Activated CD8-positive, alpha-beta memory T cell treated with anti-CD3 and anti-CD28 coated beads for 24 hours (primary cell): ENCODE data around the gene VOPP1.
A peak's percentile ranks its signal among the peaks of the same experiment; 100 is the strongest.
"Not testable (repeated sequence)": the region's sequence is repeated elsewhere in the genome, so short reads cannot be mapped to it uniquely, and the experiment has no call there.

ENCODE experiments used
- DNase-seq: peaks from one replicate; pipeline ENCODE4 v3.0.0-alpha.2; 2020

The VOPP1 gene

DNA sequence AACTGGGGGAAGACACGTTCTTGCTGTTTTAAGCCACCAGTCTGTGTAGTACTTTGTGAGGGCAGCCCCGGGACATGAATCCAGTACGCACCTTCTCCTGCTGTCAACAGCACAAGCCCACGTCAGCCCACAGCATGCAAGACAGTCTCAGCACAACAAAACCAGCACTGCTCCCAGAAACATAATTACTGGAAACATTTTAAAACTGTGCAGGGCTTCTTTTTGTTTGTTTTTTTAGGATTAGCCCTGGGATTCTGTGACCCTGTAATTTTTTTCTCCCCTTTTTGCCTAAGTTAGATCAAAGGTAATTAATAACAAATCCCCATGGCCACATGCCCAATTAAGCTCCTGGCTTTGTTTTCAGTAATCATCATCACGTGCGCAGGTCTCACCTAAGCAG is 87.5 kb downstream of the VOPP1 start:
- DNase-seq: no peak

DNA sequence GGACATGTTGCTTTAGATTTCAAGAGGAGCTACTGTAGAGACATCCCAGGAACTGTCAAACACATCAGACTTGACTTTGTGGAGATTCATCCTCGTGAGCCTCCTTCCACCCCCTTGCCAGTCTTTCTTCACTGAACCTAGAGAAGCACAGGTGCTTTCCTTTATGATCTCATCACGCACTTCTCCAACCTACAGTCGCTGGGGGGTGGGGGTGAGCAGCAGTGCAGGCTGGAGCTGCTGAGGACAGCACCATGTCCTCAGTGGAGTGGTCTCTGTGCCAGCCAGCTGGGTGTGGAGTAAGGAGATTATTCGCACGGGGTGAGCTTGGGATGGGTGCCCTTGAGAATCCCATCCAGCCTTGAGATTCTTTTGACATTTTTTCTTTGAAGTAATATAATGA is 88.1 kb downstream of the VOPP1 start:
- peak; percentile 49 for DNase-seq

DNA sequence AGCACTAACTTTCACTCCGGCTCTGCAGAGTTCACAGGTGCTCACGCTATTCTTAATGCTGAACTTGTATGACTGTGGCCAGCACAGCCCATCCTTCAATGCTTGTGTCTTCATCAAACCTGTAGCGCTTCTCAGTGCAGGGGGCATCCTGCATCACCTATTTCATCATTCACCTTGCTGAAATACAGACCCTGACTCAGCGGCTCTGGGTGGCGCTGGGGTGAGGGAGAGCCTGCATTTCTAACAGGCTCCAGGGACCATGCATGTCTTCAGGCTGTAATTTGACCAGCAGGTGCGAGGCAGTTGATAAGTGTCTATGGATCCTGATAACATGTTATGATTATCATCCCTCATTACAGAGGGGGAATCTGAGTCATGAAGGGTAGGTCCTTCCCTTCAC is 89.3 kb downstream of the VOPP1 start:
- peak; percentile 52 for DNase-seq

DNA sequence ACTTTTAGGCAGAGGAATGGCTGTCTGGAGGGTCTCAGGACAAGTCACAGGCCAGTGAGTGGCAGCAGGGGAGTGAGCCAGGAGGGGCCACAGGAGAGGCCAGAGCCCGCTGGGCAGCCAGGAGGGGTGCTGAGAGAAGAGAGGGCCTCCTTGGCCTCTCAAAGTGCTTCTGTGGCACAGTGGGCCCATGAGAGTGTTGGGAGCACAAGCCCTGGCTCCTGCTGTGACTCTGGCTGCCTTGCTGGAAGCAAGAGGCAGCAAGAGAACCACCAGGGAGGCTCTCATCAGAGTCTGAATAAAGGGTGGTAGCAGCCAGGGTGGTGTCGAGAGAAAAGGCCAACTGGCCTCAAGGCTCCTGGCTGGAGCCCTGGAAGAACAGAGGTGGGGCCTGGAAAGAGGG is 91.1 kb downstream of the VOPP1 start:
- peak; percentile 35 for DNase-seq

DNA sequence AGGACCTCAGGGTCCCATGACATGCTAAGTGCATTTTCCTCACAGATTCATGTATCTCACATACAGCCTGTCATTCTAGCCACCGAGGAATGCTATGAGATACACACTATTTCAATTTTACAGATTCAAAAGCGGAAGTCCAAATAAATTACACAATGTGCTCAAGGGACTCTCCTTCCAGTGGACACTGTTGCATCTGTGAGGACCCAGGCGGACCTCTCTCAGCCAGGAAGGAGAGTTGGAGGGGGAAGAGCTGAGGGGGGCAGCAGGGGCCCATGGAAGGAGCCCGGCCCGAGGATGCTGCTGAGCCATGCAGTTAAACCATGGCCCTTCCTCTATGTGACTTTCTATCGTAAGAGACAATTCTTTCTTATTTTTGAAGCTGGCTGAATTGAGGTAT is 93.6 kb downstream of the VOPP1 start:
- DNase-seq: no peak

DNA sequence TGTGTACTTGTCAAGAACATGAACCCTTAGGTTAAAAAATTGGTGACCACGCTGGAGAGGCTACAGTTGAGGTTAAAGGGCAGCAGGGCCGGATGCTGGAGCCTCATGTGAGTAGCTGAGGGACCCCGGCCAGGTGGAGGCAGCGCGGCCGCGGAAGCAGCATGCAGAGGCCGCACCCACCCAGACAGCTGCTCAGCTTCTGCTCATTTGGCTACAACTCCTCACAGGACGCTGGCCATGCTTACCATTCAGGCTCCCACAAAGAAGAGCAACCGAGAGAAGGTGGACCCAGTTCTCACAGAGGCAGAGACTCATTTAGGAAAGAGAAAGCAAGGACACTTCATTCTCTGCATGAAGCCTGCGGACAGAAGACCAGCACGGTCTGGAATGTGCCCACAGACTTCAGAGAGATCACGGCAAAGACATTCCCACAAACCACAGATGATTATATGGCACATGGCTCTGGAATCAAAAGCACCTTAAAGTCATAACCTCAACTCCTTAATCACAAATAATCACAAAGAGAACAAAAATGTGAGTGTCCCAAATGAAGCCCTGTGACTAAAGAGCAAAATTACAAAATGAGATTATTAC is 94.4 kb downstream of the VOPP1 start:
- no peak for DNase-seq

DNA sequence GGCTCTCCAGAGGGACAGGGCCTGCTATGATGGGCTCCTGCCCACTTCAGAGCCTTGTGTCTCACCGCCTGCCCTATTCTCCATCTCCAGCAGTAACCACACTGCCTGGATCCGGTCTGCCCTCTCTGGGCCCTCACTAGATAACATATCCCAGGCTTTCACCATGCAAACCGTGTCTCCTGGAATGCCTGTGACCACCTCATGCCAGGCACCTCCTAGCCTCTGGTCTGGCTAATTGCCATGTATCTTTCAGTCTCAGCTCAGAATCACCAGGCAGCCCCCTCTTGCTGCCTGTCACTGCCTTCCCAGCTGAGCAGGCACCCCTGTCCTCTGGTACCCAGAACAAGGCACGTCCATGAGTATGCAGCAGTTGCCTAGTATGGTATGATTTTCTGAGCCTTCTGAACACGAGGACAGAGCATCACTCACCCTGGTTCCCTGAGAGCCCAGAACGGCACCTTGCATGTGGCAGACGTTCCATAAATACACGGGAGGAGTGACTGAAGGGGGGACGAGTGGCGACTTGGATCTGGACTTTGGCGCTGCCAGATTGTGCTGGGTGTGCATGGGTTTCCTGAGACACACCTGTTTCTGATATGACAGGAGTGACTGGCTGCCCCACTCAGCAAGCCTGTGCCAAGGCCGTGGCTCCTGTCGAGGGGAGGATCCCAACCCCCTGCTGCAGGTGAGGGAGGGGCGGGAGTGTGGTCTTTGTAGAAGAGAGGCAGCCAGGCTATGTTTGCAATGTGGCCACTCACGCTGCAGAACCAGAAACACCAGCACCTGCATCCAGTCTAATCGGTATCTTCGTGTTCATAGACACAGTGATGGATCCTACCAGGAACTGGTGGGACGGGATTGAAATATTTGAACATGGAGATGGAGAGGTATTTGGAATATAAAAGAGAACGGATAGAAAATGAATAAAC is 95.2 kb downstream of the VOPP1 start:
- DNase-seq: peak; percentile 52

DNA sequence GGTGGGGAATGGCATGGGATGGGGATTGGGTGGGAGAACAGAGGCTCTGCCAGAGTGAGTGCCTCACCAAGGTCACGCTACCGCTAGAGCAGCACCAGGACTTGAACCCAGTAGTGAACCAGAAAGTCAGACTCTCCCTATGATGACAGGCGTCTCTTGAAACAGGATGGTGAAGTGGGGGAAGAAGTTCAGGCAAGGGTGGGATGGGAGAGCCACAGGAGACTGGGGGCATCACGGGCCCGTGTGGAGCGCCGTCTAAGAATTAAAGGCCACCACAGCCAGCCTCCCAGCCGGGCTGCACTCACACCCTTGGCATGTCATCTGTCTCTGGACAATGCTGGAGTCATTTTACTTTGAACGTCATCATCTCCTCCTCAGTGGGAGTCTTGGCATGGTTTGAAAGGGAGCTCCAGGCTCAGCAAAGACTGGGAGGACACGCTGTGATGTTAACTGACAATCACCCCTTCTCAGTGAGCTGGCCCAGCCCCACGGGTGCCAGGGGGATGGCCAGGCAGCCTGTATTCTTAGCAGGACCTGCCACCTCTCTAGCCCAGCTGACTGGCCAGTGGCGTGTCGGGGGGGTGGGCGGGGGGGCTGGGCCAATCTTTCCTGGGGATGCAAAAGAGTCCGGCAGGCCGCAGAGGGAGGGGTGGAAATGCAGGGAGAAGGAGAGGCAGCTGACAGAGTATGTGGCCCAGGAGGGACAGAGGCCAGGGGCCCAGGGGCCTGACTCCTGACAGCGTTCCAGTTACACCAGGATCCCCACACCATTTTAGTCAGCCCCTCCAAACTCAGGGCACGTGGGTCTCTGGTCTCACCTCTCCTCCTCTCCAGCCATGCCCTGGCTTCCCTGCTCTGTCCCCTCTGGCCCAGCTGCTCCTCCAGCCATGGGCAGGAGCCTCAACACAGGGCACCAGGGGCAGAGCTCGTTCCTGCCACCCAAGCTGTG is 96.2 kb downstream of the VOPP1 start:
- no peak for DNase-seq

DNA sequence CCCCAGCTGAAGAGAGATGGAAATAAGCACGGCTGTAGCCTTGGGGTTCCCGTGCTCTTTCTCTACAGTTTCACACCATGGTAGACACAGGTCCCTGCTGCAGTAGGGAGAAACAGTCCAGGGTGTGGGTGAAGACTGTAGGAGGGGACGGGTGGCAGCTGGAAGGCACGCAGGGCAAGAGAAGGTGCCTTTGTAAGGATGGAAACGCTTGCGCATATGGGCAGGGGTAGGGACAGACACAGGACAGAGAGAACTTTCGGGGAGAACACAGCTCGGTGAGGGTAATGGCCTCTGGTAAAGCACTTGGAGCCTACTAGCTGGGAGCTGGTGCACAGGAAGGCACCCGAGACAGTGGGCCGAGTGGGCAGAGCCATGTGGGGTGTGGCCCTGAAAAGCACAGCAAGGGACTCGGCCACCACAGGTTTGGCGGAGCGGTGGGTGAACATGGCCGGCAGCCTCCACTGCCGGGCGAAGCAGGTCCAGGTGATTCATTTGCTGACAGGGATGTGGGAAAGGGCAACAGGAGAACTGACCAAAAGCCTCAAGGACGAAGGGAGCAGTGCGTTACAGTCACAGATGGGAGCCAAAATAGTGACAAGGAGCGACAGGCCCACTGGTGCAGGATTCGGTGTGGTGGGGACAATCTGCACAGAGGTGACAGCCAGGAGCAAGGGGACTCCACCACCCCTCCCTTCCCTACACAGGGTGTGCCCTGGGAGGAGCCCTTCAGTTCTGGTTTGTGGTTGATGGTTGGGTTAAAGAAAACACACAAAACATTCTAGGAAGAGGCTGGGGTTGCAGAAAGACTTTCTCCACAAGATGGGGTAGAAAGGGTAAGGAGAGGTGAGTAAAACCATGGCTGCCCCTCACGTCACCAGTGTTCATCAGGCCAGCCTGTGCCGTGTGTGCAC is 97.1 kb downstream of the VOPP1 start:
- DNase-seq: no peak

DNA sequence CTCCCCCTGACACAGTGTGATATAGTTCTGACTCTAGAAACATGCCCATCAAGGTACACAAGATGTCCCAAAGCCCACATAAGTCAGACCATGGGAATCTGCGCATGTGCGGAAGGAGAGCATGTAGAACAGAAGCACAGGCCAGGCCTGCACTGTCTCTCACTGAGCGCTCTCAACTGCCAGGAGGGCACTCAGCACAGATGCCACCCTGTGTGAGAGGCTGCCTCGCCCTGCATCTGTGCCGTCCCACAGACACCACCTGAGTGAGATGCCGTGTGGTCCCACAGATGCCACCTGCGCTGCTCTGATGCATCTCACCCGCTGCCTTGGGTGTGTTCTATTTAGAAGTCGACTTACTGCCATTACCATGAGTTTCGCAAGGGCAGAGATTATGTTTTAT is 98.4 kb downstream of the VOPP1 start:
- DNase-seq: no peak

DNA sequence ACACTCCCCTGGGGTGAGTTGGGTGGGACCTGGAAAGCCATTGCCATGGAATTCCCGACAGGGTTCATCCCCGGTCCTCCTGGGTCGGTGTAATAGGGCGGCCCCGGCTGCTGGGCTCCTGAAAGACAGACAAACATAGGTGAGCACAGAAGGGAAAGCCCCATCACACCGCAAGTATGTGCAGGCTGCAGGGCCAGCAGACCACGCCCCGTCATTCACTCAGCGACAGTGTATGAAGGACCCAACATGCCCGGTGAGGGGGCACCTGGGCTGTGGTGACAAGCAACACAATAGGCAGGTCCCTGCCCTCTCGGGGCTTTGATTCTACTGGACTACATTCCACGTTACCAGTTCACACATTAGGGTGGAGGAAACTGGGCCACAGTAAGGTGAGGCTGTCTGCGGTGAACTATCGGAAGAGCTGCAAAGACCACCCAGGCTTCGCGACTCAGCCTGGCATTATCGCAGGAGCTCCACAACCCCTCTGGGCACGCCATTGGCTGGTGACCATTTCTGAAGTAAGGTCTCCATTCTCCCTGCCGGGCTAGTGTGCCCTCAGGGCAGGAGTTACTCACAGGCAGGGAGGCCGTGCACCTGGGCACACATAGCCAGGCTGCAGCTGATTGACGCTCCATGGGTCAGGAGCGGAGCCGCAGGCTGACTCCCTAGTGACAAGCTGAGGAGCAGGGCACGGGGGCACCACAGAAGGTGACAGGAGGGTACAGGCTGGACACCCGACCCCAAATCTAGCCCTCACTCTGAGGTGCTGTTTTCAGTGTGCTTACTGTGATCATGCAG is 99.2 kb downstream of the VOPP1 start:
- no peak for DNase-seq

DNA sequence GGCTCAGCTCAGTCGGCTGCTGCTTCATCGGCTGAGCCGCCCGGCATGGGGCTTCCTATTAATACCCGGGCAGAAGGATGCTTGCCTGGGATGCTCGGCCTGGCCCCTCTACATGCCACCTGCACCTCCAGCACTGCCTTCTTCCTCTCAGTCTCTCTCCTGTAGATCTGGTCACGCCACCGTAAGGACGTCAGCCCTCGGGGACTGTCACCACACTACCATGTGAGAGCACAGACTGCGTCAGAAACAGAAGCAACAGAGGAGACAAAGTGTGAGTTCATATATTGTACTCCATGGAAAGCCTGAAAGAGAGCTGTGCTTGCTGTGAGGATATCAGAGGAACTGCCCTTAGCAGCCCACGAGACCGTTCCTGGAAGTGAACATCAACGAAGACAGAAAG is 99.9 kb downstream of the VOPP1 start:
- not testable (repeated sequence) for DNase-seq

DNA sequence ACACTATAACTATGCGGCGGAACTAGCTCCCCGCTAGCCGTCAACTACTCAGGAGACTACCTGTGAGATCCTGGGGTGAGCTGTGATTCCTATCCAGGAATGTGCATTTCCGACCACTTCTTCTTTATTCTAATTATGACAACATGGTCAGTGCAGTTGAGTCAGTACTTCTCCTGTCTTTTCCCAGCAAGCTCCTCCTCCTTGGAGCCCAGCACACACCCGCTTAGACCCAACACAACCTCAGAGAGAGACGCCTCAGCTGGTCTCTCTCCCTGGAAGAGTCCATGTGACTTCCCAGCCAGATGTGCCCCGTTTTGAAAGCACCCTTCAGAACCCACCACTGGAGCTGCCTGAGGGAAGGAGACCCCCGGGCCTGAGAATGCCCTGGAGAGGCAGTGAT is 100.7 kb downstream of the VOPP1 start:
- not testable (repeated sequence) for DNase-seq

DNA sequence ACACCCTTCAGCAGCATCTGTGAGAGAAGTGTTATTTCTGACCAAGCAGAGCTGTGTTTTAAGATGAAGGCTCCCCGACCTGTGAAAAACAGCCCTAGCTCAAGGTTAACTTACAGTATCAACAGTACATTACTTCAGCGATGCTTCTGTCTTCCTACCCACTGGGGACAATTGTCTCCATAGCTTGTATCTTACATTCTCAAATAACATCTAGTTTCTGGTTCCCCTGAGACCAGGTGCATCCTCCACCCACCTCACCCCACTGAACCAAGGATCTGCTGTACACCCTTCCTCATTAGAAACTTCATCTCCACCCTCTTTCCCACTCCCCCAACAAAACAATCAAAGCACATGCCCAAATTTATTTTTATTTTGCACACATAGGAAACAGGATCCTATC is 102.0 kb downstream of the VOPP1 start:
- DNase-seq: no peak

DNA sequence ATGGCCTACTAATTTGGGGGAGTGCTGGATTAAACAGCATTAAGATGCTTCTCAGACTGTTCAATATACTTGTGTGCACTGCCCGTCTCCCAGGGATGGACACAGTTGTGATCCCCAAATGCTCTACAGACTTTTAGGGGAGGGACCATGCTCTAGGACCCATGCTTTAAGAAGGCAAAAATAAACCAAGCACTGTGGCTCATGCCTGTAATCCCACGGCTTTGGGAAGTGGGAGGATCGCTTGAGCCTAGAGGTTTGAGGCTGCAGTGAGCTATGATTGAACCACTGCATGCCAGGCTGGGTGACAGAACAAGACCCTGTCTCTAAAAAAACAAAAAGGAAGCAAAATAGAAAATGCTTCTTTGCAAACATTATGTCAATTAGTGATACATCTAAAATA is 102.6 kb downstream of the VOPP1 start:
- no peak for DNase-seq

DNA sequence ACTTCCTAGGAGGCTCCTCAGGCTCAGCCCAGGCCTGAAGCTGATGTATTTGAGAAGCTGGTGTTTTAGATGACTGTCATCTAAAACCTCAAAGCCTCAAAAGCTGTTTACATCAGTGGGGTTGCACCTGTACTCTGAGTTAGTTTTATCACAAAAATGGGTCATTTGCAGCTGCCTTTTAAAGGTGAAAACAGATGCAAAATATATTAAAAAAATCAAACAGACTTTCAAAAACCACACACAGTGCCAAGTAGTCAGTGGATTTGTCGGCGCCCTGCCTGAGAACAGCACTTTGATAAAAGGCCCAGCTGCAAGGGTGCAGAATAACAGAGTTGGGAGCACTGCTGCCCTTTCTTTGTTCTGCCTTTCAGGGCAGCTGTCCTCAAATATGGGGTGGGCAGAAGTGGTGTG is 103.0 kb downstream of the VOPP1 start:
- no peak for DNase-seq

DNA sequence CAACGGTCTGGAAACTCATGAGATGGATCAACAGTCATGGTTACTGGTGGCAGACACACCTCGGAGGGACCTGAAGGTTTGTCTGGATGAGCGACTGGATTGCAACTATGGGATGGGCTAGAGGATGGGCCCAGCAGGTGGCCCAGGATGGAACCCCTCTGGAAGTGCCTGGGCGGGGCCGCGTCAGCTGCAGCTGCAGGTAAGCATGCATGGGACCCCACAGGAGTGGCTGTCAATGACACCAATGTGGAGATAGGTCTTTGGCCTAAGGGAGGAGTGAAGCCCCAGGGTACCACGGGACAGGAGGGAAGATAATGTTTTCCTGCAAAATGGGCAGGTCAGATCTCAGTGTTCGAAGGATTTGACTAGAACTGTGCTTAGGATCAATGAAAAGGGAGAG is 103.8 kb downstream of the VOPP1 start:
- DNase-seq: no peak

DNA sequence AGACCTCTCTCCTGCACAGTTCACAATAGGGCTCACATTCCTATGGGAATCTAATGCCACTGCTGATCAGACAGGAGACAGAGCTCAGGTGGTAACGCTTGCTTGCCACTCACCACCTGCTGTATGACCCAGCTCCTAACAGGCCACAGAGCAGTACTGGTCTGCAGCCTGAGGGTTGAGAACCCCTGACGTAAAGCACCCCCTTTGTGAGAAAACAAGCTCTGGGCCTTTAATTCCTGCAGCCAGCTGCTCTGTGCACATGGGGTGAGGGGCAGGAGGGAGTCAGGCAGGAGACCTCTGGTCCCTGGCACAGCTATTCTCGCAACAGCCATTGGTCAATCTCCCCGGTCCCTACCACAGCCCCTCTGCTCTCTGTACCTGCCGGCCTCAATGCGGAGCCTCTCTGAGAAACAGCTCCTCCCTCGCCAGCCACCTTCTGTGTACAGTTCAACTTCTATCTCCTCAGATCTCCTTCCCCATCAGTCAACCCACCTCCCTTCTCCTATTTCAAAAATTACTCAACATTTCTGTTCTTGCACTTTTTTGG is 105.2 kb downstream of the VOPP1 start:
- no peak for DNase-seq

DNA sequence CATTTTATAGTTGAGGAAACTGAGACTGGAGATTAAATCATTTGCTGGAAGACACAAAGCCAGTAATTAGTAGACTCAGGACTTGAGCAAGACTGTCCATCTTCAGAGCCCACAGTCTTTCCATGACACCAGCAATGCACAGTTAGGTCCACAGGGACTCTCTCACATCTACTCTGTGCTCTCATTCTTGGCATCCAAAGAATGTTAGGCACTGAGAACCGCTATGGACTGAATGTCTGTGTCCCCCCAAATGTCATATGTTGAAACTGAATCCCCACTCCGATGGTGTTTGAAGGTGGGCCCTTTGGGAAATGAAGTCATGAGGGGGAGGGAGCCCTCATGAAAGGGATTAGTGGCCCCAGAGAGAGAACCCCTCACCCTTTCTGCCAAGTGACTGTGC is 106.6 kb downstream of the VOPP1 start:
- no peak for DNase-seq

DNA sequence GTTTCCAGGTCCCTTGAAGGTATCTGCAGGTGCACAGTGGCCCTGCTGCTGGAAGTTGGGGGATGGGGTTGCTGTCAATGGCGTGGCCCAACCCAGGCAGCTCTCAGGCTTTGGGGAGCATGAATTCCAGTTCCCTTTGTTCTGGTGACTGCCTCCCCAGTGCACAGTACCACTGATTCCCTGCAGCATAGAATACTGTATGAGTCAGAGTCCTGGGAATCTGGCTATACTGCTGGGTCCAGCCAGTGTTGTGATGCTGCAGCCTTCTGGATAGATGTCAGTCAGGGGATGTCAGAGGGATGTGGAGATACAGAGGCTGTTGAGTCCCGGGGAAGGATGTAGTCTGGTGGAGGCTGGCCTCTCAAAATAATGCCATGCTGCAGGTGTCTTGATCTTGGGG is 107.9 kb downstream of the VOPP1 start:
- no peak for DNase-seq

DNA sequence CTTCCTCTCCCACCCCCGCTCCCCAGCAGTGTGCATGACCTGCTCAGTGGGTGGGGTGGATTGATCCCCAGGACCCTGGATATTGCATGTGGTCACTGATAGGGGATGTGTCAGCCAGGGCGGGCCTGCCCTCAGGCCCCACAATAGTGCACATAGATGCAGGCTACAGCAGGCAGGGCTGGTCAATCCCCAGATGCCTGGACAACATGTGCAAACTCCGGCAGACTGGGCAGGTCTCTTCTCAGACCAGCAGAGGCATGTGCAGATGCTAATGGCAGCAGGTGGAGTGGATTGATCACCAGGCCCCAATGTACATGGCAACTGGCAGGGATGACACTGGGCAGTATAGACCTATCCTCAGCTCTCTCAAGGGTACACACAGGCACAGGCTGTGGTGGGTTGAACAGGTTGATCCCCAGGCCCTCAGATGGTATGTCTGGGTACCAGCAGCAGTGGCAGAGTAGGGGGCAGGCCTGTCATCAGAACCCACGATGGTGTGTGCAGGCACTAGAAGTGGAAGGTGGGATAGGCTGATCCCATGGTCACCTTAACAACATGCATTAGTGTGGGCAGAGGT is 108.5 kb downstream of the VOPP1 start:
- DNase-seq: no peak
